Diencephalon (tissue), 1 donor: ENCODE data around the gene PSMD4. TPM values are rescaled to one million over a fixed set of nuclear protein-coding genes. Genes with fewer than 3 reads are reported as not detected.

Source experiments
- small RNA-seq: library from RNA; depleted of rRNA; stranded (forward); fragments of <200 nt; gene quantifications from one replicate; pipeline ENCODE3, GENCODE V24; 2014
- total RNA-seq: library from RNA; depleted of rRNA; stranded (reverse); fragments of >200 nt; gene quantifications from one replicate; pipeline ENCODE4 v1.2.3, GENCODE V29; 2014

The PSMD4 gene
- 113 TPM for total RNA-seq

GRCh38 chr1:151254217-151255213, at the start of gene PSMD4:
PSMD4 (plus strand) TSS chr1:151254734; CDS start chr1:151254783, 49 bp downstream.

GRCh38 chr1:151281969-151282882, 27.7 kb downstream of the PSMD4 start, which contains the start of gene ZNF687:
ZNF687 (plus strand) TSS chr1:151282299; CDS start chr1:151286292, 3,993 bp downstream.

Small RNA genes within 50 kb of the gene (small RNA-seq; reads per million reads assigned to genes)
- gene RN7SL444P = not detected

Other genes starting within 250 kb of the PSMD4 start
- 18.2 TPM for gene MINDY1, start 247.8 kb upstream of the PSMD4 start, total RNA-seq
- gene PRUNE1, start 246.3 kb upstream of the PSMD4 start, total RNA-seq = 25.8 TPM
- gene BNIPL, start 218.1 kb upstream of the PSMD4 start, total RNA-seq = 0.23 TPM
- gene C1orf56, start 207.0 kb upstream of the PSMD4 start, total RNA-seq = 3.0 TPM
- 36.4 TPM for gene CDC42SE1, start 195.1 kb upstream of the PSMD4 start, total RNA-seq
- 86.0 TPM for gene MLLT11, start 194.3 kb upstream of the PSMD4 start, total RNA-seq
- gene GABPB2, start 184.0 kb upstream of the PSMD4 start, total RNA-seq = 12.9 TPM
- gene SEMA6C, start 108.1 kb upstream of the PSMD4 start, total RNA-seq = 18.9 TPM
- gene TNFAIP8L2, start 98.1 kb upstream of the PSMD4 start, total RNA-seq = 2.3 TPM
- gene LYSMD1, start 88.8 kb upstream of the PSMD4 start, total RNA-seq = 18.5 TPM
- 27.9 TPM for gene SCNM1, start 88.6 kb upstream of the PSMD4 start, total RNA-seq
- not detected for gene TMOD4, start 78.8 kb upstream of the PSMD4 start, total RNA-seq
- 68.5 TPM for gene VPS72, start 64.5 kb upstream of the PSMD4 start, total RNA-seq
- gene PIP5K1A, start 56.2 kb upstream of the PSMD4 start, total RNA-seq = 58.6 TPM
- gene ZNF687, start 27.6 kb downstream of the PSMD4 start, total RNA-seq = 9.7 TPM
- gene PI4KB, start 72.7 kb downstream of the PSMD4 start, total RNA-seq = 35.3 TPM
- gene RFX5, start 92.5 kb downstream of the PSMD4 start, total RNA-seq = 32.8 TPM
- gene SELENBP1, start 118.0 kb downstream of the PSMD4 start, total RNA-seq = 12.7 TPM
- gene PSMB4, start 144.8 kb downstream of the PSMD4 start, total RNA-seq = 312 TPM
- 54.2 TPM for gene POGZ, start 204.8 kb downstream of the PSMD4 start, total RNA-seq